GM21825 (cell line): Measurements from ENCODE around the gene PARP8.

Source experiments
- ATAC-seq: cut with Tn5 transposase; IDR thresholded peaks from one replicate; pipeline ENCODE4 v1.9.1; 2021; ENCODE audit warnings: mild to moderate bottlenecking, moderate library complexity; ENCODE audit not compliant: unreplicated experiment

Gene PARP8

DNA sequence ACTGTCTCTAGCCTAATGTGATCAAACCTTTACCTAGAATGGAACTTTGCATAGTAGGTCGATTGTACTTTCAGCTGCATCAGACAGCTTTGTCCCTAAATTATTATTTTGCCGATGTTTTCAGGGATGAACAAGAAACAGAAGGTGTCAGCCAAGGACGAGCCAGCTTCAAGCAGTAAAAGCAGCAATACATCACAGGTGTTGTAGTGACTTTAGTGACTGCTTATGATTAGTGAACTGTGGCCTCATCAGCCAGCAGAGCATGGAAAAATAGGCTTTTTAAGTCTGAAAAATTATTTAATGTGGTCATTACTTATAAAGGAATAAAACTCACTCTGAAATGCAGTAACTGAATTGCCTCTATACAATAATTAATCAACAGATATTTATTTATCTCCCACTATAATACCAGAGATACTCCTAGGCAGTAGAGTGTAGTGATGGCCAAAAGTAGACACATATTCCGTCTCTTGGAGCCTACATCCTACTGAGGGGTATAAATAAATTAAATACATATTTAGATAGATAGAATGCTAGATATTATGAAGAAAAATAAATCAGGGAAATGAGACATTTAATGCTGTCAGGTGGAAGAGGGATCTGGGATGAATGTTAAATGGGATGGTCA lies 166.3 kb downstream of the PARP8 start:
- ATAC-seq, result no peak

GRCh38 chr5:50836356-50836755 lies 169.9 kb downstream of the PARP8 start:
- ATAC-seq, result no peak

DNA sequence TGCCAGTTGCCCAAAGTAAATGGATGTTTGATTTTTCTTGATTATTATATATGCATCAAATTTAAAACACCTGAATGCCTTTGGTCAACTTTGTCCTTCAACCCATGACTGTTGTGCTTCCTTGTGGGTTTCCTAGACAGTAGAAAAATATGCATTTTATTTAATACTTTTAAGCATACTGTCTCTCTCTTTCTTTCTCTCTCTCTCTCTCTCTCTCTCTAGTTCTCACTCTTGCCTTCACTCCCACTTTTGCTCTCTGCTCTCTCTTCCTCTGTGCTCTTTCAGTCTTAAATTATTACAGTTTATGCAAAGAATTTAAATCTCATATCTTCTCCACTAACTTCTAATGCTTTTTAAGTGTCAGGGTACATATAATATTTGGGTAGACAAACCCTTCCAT lies 173.0 kb downstream of the PARP8 start:
- ATAC-seq, result no peak

GRCh38 chr5:50843091-50843490 lies 176.7 kb downstream of the PARP8 start:
- ATAC-seq, result no peak

GRCh38 chr5:50846261-50846660 lies 179.8 kb downstream of the PARP8 start:
- ATAC-seq, result no peak

DNA sequence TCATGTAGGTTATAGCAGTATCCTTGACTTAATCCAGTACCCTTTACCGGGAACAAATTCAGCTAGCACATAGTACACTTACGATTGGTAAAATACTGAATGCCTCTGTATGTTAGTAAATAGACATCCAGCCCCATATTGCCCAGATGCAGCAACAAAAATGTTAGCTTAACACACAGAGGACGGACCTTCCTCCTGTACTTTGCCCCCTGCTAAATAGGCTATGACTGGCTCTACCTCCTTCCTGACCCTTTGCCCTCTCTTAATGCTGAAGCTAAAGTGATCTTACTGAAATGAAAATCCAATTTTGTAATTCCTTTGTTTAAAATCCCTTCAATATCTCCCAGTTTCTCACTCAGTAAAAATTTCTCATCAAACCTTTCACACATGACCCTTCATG lies 183.1 kb downstream of the PARP8 start:
- no peak for ATAC-seq

DNA sequence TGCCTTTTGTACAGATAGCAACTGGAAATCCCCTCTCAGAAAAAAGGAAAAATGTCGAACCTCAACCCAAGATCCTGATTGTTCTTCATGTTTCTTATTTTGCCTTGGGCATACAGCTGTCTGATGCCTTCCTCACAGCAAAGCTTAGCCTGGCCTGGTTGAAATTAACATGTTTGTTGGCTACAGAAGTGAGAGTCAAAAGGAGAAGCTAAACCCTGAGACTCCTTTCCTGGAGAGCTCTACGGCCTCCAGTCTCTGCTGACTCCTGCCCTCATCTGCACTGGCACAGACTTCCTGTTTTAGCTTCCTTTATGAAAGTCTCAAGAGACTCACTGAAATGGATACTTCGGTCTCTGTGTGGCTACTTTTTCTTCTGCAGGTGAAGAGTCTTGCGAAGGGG lies 186.7 kb downstream of the PARP8 start:
- peak; percentile 89 for ATAC-seq

DNA sequence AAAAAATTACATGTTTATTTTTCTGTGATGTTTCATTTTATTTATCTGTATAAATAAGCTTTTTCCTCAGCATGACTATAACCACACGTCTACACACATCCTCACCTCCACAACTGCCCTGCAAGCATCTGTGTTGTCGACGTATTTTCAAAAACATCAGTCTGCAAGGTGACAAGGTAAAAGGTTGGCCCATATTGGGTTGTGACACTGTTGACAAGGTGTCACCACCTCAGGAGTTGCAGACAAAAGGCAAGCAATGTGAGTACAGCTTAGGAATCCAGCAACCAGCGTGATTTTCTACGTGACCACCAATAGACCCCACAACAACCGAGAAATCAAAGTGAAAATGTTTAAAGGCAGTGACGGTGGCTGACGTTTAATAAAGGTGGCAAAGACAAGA lies 187.6 kb downstream of the PARP8 start:
- ATAC-seq, result no peak

- no peak for ATAC-seq
Measured at GRCh38 chr5:50855001-50855400, 188.6 kb downstream of the PARP8 start.

GRCh38 chr5:50856401-50857119 lies 190.1 kb downstream of the PARP8 start:
- ATAC-seq, result peak; percentile 69

DNA sequence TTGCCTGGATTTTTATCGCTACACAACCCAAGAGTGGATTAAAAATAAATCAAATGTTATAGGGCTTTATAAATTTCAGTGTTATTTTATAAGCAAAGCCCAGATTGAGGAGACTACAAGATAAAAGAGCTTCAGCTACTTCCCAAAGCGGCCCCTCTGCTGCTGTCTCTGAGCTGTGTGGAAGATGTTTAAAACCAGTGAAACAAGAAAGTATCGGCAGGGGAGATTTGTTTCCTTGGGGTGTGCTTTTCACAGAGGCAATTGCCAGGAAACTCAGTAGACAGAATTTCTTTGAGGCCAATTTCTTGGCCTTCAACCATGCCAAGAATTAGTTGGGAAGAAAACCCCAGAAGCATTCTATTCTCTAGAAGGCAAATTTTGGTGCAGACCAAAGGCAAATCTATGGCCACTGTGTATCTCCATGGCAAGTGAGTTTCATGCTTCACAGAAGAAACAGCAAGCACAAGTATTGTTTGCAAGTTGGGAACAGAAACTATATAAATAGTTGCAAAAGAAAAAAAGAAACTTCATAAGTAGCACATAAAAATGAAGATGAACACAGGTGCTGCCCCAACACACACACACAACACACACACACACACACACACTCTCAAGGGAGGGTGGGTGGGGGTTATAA lies 197.2 kb downstream of the PARP8 start:
- no peak for ATAC-seq

GRCh38 chr5:50864466-50864865 lies 198.0 kb downstream of the PARP8 start:
- ATAC-seq, result no peak

- no peak for ATAC-seq
Measured at GRCh38 chr5:50866415-50866814, 200.0 kb downstream of the PARP8 start.

- no peak for ATAC-seq
Measured at GRCh38 chr5:50867140-50867539, 200.7 kb downstream of the PARP8 start.

DNA sequence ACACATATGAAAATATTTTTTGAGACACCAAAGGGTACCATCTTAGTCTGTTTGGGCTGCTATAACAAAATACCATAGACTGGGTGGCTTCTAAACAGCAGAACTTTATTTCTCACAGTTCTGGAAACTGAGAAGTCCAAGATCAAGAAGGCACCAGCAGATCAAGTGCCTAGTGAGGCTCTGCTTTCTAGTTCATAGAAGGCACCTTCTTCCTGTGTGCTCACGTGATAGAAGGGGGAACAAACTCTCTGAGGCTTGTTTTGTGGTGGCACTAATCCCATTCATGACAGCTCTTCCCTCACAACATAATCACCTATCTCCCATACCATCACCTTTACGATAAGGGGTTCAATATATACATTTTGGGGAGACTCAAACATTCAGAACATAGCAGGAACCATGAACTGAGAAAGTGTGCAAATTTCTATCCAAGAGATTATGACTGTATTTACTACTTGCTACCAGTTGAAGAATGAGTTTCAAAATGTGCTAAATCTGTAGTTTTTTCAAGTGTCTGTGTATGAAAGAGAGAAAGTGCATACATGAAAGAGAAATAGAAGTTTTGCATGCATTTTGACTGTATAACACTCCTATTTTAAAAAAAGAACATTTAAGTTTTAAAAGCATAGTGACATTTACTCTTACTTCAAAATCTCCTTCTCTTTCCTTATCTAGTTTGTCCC lies 207.3 kb downstream of the PARP8 start:
- ATAC-seq, result no peak

DNA sequence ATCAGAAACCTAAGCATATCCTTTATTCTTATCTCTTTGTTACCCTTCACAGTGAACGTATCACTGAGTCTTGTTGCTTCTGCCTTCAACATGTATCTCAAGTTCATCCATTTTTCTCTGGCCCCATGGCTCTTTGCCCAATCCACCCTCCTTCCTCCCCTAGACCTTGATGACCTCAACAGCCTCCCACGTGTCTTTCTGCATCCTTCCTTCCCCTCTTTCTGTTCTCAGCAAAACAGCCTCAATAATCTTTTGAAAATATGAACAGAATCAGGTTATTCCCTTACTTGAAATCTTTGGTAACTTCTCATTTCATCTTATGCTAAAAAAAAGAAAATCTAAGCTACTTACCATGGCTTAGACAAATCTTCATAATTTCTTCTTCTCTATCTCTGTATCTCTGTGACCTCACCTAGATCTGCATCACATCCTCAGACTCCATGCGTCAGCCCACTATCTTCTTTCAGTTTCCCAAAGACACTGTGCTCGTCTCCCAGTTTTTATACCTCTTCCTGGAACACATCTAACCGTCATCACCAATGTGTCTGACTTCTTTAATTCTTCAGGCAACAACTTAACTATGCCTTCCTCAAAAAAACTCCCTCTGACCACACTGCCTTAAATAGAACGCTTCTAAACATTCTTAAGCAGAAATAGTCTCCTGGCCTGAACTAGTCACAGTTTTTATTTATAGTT lies 208.0 kb downstream of the PARP8 start:
- no peak for ATAC-seq

DNA sequence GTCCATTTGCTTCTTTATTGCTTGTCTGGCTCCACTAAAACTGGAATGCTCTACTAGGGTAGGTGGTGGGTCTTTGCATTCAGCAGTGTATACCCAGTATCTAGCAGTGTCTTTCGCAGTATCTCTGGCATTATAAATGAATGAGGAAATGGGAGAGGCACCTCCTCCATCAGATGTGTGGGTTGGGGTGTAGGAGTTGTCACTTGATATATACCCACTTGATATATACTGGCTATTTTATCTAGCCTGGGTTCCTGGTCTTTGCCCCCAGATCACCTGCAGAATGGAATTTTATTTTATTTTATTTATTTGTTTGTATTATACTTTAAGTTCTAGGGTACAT lies 208.5 kb downstream of the PARP8 start:
- ATAC-seq, result no peak

DNA sequence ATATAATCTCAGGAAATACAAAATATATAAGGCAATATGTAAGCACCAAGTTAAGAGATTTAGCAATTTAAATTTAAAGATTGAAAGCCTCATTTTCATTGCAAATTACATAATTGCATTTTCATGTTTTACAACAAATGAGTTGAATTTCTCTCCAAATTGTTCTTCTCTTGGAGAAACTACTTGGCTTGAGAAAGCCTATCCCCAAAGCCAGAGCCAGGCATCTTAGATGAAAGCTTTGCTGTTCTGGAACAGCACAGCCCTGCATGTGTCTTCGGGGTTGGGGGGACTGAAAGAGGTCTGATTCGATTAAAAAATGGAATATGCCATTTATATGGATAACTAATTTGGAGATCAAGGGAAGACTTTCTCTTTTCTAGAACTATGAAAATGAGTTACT lies 212.0 kb downstream of the PARP8 start:
- no peak for ATAC-seq

GRCh38 chr5:50881407-50881806 lies 215.0 kb downstream of the PARP8 start:
- ATAC-seq, result no peak

GRCh38 chr5:50886657-50887345 lies 220.4 kb downstream of the PARP8 start:
- ATAC-seq, result no peak
